ENCODE data around the gene AP1M1. TPM values are rescaled to one million over a fixed set of nuclear protein-coding genes. Genes with fewer than 3 reads are reported as not detected.

The AP1M1 gene
- polyA plus RNA-seq, 4 donors, result 56.4 to 69.1 (median 62.5) TPM

- DNase-seq (ENCODE audit: low read depth in 4 of 4, low spot score in 2 of 4), result no peak
Observed at GRCh38 chr19:16289594-16289993, 91.9 kb downstream of the AP1M1 start.

- DNase-seq (ENCODE audit: low read depth in 4 of 4, low spot score in 2 of 4), result no peak
Observed at GRCh38 chr19:16290692-16291091, 93.0 kb downstream of the AP1M1 start.

GRCh38 chr19:16293118-16294091, 95.7 kb downstream of the AP1M1 start:
- DNase-seq (ENCODE audit: low read depth in 4 of 4, low spot score in 2 of 4), result peak; percentile 81 to 94 (median 91)

DNA sequence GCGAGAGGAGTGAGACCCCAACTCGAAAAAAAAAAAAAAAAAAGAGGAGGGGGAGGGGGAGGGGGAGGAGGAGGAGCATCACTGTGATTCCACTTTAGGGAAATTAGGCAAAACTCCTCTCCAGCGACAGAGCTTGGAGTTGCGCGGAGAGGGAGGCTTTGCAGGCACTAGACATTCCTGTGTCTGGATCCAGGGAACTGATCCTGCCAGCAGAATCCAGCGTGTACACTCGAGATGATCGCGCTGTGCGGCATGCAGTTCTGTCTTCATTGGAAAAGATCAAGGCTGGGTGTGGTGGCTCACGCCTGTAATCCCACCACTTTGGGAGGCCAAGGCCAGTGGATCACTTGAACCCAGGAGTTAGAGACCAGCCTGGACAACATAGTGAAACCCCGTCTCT, 97.3 kb downstream of the AP1M1 start:
- no peak for DNase-seq (ENCODE audit: low read depth in 4 of 4, low spot score in 2 of 4)

Other genes with a start within 250 kb of the AP1M1 start
- not detected for gene OR10H4, start 248.9 kb upstream of the AP1M1 start, polyA plus RNA-seq (ENCODE audit: insufficient read length in 4 of 4)
- gene TPM4, start 121.4 kb upstream of the AP1M1 start, polyA plus RNA-seq (ENCODE audit: insufficient read length in 4 of 4), result 100 to 1,000 TPM; 492 to 552 (median 526) TPM
- gene RAB8A, start 86.0 kb upstream of the AP1M1 start, polyA plus RNA-seq (ENCODE audit: insufficient read length in 4 of 4), result 10 to 100 TPM; 65.5 to 97.2 (median 80.1) TPM
- gene HSH2D, start 54.2 kb upstream of the AP1M1 start, polyA plus RNA-seq (ENCODE audit: insufficient read length in 4 of 4), result 1 to 10 TPM in 1 of 4 donors, under 1 TPM in 3; 0.32 to 1.1 (median 0.76) TPM
- gene CIB3, start 24.4 kb upstream of the AP1M1 start, polyA plus RNA-seq (ENCODE audit: insufficient read length in 4 of 4), result not detected
- gene FAM32A, start 12.5 kb upstream of the AP1M1 start, polyA plus RNA-seq (ENCODE audit: insufficient read length in 4 of 4), result 100 to 1,000 TPM; 102 to 129 (median 124) TPM
- 10 to 100 TPM; 19.5 to 32.0 (median 29.0) TPM for gene KLF2, start 126.9 kb downstream of the AP1M1 start, polyA plus RNA-seq (ENCODE audit: insufficient read length in 4 of 4)